Measurements from ENCODE around the gene DTX3. TPM values are rescaled to one million over a fixed set of nuclear protein-coding genes. Genes with fewer than 3 reads are reported as not detected.
"Not testable (repeated sequence)": the region's sequence is repeated elsewhere in the genome, so short reads cannot be mapped to it uniquely, and the experiment has no call there.

The DTX3 gene
- total and polyA plus RNA-seq, 4 donors, result 1.1 to 3.2 (median 1.4) TPM

GRCh38 chr12:57618431-57618830 is 13.8 kb downstream of the DTX3 start:
- 92% methylated on average over 6 of the region's 6 CpGs for WGBS
- H3K4me3 ChIP-seq (ENCODE audit: low read depth in 1 of 3, low read length in 3 of 3); H3K9me3 ChIP-seq (ENCODE audit: control insufficient read depth in 4 of 4, low read length in 3 of 4); H3K36me3 ChIP-seq (ENCODE audit: control insufficient read depth in 4 of 4, insufficient read depth in 3 of 4, low read depth in 1 of 4, low read length in 3 of 4); DNase-seq (ENCODE audit: low spot score); H3K27ac ChIP-seq (ENCODE audit: low read depth in 1 of 2, low read length in 2 of 2); H3K9ac ChIP-seq (ENCODE audit: low read depth in 1 of 2, low read length in 2 of 2): not testable (repeated sequence)
- Histone ChIP-seq H3K4me1 (ENCODE audit: control insufficient read depth in 4 of 4, insufficient read depth in 4 of 4, low read length in 3 of 4) (peaks cover 4 to 18% (median 12%) of the 10 kb centered on the region in 4 donors), H3K27me3 (ENCODE audit: control insufficient read depth in 4 of 4, insufficient read depth in 4 of 4, low read length in 3 of 4) (peaks cover 0 to 18% (median 7%) of the 10 kb centered on the region in 4 donors)

GRCh38 chr12:57618966-57619433 is 14.4 kb downstream of the DTX3 start:
- DNase-seq (ENCODE audit: low spot score), result no peak
- peaks cover 4 to 18% (median 12%) of the 10 kb centered on the region in 4 donors for H3K4me1 ChIP-seq (ENCODE audit: control insufficient read depth in 4 of 4, insufficient read depth in 4 of 4, low read length in 3 of 4)
- TF ChIP-seq REST (IDR thresholded peaks at IDR 0.05) (no peak), JUND (IDR thresholded peaks at IDR 0.05) (no peak), FOXA1 (IDR thresholded peaks at IDR 0.05) (no peak), EGR1 (IDR thresholded peaks at IDR 0.05; ENCODE audit: low read depth in 2 of 2) (no peak), ZBTB33 (IDR thresholded peaks at IDR 0.05) (no peak), GABPA (IDR thresholded peaks at IDR 0.05 in 1 of 2, conservative IDR thresholded peaks at IDR 0.05 in 1 of 2) (no peak), CTCF (IDR thresholded peaks at IDR 0.05; ENCODE audit: low read depth, low read length, missing input control) (no peak), RXRA (IDR thresholded peaks at IDR 0.05) (no peak)
- H3K9ac ChIP-seq (ENCODE audit: low read depth in 1 of 2, low read length in 2 of 2), result no peak overlapping the region
- no peak overlapping the region for H3K4me3 ChIP-seq (ENCODE audit: low read depth in 1 of 3, low read length in 3 of 3)
- 39% methylated on average over 16 of the region's 16 CpGs for WGBS
- H3K27ac ChIP-seq (ENCODE audit: low read depth in 1 of 2, low read length in 2 of 2), result no peak overlapping the region
- no peaks in the 10 kb centered on the region for H3K36me3 ChIP-seq (ENCODE audit: control insufficient read depth in 4 of 4, insufficient read depth in 3 of 4, low read depth in 1 of 4, low read length in 3 of 4)
- H3K9me3 ChIP-seq (ENCODE audit: control insufficient read depth in 4 of 4, low read length in 3 of 4), result no peaks in the 10 kb centered on the region
- peaks cover 0 to 18% (median 6%) of the 10 kb centered on the region in 4 donors for H3K27me3 ChIP-seq (ENCODE audit: control insufficient read depth in 4 of 4, insufficient read depth in 4 of 4, low read length in 3 of 4)
